Amniotic epithelial cell (primary cell): ENCODE data around the gene STARD3NL.
"Not testable (repeated sequence)": the region's sequence is repeated elsewhere in the genome, so short reads cannot be mapped to it uniquely, and the experiment has no call there.

Experiments used
- DNase-seq: peaks from one replicate; pipeline ENCODE4 v3.0.0-alpha.2; 2010; ENCODE audit warnings: low read depth

Gene STARD3NL

DNA sequence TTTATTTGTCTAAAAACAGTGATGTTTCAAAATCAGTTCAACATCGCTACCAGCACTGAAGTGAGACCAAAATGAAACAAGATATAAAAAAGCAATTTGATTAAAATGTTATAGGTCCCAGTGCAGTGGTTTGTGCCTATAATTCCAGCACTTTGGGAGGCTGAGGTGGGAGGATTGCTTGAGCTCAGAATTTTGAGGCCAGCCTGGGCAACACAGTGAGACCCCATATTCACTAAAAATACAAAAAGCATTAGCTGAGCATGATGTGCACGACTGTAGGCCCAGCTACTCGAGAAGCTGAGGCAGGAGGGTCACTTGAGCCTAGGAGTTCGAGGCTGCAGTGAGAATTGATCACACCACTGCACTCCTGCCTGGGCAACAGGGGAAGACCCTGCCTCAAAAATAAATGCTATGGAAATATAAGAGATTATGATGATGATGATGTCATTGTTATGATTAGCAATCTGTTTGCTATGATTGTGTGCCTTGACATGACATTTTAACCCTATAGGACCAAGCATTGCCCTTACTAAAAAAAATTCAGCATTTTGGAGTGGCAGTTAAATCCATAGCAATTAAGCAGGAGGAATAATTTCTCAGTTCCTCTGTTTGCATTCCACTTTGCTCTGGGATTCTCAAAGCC lies 91.8 kb downstream of the STARD3NL start:
- not testable (repeated sequence) for DNase-seq

DNA sequence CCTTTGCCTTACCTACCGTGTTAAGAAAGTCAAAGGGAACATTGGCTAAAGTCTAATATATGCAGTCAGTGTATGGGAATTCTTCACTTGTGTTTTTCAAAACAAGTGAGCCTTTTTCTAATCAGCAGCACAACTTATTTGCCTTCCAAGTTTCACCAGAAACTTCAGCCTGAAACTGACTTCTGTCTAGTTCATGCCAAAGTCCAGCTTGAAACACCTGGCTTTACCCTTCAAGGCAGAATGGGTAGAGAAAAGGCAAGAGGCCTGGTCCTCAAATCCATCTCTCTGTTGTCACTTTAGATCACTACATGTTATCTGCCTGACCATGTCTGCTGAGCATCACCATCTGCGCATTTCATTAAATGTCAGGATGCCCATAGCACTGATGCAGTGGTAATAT lies 92.4 kb downstream of the STARD3NL start:
- not testable (repeated sequence) for DNase-seq

DNA sequence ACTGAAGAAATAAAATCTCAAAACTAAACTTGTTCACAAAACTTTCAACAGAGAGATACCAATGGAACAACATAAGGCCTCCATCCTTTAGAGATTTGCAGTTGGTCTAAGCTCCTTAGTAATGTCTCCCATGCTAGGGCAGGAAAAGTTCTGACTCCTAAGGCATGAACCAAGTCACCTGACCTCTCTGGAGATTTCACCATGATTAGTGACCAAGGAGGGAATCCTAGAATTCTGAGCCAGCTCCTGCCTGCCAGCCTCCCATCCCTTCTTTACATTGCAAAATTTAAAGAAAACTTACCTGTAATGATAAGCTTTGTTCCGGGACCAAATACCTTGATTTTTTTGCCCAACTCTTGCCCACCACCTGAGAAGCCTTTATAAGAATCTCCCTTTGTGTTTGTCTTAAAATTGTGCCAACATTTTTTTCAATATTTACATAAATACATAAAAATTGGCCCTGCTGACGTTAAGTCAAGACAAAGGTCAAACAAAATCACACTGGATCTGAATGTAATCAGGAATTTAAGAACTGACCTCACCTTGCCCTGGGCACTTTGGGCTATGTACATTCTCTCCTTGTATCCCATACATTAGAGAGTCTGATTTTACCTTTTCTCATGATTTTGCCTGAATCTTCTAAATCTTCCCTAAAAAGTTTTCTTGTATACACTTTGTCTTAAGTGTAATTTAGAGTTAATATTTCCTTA lies 95.4 kb downstream of the STARD3NL start, which contains the start of gene TARP:
TSS of gene TARP (minus strand) at position 351 of the 710 bp plus-strand sequence.
- DNase-seq = no peak

DNA sequence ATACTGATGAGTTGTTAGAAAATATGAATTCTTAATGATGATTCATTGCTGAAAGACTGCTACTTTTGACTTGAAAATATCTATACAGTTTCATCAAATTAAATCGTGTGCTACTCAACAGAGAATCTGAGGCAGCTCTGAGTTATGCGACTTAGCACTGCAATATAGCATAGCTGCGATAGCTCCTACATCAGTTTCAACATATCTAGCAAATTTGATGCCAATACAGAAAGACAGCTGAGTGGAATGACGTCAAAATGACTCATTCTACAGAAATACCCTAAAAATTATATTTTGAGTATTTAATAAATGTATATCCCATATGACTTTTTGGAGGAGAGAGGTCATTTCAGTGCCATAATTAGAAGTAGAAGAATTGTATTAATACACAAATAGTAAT lies 96.4 kb downstream of the STARD3NL start:
- no peak for DNase-seq

DNA sequence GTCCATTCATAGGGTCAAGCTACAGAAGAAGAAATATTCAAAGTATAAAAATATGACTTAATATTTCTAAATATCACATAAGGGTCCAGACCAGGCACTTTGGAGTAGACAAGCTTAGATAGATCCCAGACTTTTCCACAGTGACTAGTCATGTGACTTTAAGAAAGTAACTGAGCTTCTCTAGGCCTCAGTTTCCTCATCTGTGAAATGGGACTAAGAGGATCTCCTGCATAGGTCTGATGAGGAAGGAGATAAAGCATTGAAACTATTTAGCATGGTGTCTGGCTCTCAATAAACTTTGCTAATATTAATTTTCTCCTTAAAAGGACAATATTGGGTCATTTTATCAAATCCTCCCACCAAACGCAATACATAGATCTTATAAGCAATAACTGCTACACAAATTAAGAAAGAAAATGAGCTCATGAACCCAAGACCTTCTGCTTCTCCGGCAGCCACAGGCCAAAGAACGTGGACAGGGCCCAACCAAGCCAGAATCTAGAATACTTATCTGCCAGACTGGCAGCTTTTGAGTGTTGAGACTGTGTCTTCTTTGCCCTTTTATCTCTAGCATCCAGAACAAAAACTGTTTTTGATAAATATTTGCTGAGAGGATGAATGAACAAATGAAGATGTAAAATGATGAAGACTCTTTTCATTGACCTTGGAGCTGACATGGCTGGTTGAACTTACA lies 97.0 kb downstream of the STARD3NL start:
- no peak for DNase-seq

DNA sequence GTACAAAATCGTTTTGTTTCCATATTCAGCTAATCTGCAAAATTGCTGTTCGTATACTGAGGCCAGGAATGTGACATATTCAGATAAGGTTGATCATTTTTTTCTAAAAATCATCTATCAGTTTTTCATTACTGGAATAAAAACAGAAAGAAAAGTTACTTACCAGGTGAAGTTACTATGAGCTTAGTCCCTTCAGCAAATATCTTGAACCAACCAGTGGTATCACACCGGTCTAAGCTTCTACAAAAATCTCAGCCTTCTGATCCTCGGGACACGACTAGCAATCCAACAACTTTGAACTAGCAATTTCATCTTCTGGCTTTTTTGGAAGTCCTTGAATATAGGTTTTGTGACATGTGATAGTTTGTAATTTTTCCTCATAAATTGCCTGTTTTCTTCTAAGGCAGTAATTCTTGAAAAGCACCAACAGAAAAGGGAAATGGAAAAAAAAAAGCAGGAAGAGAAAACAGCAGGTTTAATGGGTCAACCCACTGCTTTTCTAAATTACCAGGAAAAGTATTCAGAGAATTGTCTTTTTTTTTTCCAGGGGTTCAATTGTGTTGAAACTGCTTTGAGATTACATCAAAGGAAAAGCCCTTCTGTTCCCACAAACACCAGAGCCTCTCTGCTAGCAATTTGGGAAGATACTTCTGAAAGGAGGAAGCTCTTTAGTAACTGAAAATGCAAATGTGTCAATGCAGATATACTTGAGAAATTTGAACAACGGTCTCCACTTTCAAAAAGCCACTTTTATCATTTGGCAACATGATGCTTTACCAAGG lies 98.2 kb downstream of the STARD3NL start:
- DNase-seq = no peak

DNA sequence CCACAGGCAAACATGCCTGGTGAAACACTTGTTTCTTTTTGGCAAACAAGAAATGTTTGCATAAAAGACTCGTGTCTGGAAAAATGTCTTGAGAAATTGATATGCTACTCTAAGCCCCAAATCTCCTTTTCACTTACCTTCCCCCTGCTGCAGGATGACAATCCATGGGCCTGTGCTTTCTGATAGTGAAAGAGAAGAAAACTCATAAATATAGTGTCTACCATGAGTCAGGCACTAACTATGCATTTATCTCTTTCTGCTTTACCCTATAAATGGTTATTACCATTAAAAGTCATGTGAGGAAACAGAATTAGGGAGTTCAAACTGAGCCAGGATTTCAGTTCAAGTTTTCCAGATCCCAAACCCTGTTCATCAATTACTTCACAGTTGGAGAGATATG lies 102.0 kb downstream of the STARD3NL start:
- DNase-seq = peak; percentile 8
